Stimulated activated naive CD4-positive, alpha-beta T cell (primary cell): Measurements from ENCODE around the gene CDH4.

Experiments used
- DNase-seq, 6 experiments: peaks; one replicate each; lab custom pipeline; 2025; lab: John Stamatoyannopoulos, UW

Gene CDH4

GRCh38 chr20:61693055-61693600 lies 441.1 kb downstream of the CDH4 start:
- no peak for DNase-seq

- DNase-seq: no peak
Measured at GRCh38 chr20:61694682-61695081, 442.6 kb downstream of the CDH4 start.

- no peak for DNase-seq
Measured at GRCh38 chr20:61695741-61696140, 443.7 kb downstream of the CDH4 start.

DNA sequence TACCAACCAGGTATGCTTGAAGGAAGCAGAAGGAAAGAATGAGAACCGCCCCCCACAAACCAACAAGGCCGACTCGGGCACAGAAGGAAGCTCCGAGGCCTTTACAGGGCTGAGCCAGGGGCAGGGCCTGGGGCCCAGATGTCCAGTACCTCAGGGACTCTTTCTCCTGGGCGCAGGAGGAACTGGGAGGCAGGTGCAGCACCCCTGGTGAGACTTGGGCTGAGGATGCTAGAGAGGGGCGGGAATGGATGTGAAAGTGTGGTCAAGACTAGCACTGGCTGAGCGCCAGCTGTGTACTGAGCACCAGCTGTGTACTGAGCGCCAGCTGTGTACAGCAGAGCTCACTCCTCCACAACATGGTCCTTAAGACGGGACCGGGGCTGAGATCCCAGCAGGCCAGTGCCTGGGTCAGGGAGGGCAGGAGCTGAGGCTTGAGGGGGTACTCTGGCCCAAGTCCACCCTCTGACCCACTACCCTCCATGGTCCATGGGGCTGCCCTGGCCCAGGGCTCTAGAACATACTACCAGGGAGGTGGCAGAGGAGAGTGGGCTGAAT lies 444.2 kb downstream of the CDH4 start:
- DNase-seq: no peak

DNA sequence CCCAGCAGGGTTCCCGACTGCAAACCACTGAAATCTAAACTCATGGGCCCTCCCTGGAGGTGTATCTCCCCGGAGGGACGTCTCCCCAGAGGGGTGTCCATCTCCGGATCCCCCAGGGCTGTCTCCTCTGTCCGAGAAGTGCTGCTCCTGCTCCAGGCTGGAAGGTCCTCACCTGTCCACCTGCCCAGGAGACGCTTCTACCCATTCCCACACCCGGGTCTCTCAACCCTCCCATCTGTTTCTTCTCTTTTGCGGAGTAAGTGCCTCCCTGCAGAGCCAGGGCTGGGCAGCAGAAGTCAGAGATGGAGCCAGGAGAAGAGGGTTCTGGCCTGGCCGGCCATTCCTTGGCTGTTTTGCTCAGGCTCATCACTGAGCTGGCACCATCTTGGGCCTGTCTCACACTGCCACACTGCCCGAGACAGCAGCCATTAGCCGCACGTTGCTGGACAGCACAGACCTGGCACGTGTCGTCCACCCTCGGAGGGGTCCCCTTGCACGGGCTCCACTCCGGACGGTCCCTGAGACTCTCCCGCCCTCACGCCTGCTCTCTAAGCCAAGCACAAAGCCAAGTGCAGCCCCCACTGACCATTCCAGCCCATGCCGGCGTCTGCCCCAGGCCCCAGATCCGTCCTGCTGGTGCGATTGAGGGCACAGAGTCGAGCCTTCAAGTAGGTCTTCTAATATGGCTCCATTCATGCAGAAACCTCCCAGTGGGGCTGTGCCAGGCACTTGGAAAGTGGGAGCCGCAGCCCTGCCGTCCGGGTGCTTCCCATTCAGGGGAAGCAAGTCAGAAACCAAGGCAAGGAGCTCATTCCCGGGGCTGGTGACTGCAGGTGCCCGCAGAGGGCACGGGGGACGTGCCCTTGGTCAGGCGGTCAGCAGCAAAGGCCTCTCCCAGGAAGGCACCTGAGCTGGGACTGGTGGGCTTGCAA lies 445.9 kb downstream of the CDH4 start:
- no peak for DNase-seq

DNA sequence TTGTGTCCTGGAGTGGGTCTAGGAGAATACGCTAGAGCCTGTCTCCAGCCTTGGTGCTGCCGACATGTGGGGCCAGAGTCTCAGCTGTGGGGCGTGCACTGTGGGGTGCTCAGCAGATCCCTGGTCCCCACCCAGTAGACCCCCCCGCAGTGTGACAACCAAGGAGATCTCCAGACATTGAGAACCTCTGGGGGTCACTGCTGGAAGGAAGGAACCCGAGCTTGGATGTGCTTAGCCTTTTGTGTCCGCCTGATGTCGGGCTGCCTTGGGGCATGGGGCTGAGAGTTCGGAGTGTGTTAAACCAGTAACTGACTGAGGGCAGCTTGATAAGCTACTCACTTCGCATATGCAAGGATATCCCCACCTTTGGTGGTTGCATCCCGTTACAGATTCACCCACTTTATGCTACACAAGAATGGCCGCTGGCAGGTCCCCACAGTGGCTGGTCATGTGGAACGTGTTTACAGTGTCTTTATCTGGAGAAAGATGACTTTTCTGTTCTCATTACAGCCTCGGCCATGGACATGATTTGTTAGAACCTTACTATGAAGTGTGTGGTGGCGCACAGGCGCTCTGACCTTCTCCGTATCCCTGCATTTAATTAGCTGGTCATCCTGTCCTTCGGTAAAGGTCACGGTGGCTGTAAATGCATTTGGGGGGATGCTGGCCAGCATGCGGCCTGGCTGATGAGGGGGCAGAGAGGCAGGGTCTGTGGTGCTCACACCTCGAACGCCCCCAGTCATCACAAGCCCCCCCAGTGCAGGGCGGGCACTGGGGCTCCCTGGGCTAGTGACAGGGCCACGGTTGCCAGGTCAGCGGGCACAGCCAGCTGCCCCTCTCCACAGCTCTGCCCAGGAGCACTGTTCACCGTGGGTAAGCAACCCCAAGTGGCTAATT lies 446.8 kb downstream of the CDH4 start:
- DNase-seq: no peak

DNA sequence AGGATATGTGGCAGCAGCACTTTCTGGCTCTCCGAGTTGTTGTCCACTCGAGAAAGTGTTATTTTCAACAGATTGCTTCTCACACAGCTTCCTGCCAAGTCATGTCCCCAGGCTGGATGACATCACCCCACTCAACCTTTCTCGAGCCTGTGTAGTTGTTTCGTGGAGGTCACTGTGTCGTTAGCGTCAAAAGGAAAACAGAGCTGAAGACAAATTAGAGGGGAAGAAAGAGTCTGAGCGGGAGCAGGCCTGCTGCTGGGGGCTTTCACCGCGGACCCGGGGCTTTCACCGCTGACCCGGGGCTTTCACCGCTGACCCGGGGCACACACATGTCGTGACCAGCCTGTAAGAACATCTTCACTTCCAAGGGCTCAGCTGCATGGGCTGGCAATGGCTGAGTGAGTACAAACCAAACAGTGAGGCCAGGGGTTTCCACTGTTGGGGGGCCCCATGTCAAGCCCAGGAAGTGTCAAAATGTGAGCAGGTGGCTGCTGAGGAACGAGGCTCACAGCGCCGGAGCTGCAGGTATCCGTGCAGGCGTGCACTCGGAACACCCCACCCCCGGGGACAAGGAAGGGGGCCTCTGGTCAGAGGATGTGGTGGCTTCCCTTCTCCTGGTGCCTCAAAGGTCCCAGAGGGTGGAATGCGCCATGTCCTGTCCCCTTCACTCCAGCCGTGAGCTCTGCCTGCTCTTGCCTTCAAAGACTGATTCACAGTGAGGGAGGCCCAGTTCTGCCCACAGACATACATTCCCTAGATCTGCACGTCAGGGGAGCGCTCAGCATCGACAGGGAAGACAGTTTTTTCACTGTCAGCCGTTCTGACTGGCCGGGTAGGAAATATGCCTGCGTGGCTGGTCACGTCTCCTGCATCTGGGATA lies 447.7 kb downstream of the CDH4 start:
- no peak for DNase-seq

DNA sequence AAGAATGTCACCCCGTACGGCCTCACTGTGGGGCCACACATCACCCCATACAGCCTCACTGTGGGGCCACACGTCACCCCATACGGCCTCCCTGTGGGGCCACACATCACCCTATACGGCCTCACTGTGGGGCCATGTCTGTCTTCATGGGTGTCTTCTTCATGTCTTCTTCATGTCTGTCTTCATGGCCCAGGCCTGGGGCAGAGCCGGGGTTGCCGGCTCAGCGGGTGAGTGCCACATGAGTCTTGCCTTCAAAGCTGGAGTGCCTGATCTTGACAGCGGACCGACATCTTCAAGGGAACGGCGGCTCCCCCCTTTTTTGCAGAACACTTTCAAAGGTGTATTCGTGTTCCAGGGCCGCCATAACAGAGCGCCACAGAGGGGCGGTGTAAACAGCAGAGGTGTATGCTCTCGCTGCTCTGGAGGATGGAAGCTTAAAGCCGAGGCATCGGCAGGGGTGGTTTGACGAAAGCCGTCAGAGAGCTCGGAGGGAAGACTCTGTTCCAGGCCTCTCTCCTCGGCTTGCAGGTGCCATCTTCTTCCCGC lies 448.6 kb downstream of the CDH4 start:
- no peak for DNase-seq

- DNase-seq: no peak
Measured at GRCh38 chr20:61701401-61701800, 449.3 kb downstream of the CDH4 start.

DNA sequence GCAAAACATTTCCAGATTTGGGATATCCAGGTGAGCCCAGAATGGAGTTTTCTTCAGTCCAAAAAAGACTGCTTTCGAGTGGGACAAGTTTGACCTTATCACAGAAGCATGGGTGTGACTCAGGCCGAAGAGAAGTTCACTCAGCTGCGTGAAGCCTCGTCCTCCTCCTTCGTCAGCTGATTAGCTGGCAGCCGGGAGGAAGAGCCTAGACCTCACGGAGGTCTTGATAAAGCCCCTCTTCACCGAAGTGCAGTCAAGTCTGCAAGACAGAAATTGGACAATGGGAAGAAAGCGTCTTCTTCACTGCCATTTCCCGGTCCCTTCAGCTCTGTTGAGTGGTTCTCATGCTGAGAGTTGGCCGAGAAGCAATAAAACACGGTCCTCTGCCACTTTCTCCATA lies 449.7 kb downstream of the CDH4 start:
- DNase-seq: no peak

DNA sequence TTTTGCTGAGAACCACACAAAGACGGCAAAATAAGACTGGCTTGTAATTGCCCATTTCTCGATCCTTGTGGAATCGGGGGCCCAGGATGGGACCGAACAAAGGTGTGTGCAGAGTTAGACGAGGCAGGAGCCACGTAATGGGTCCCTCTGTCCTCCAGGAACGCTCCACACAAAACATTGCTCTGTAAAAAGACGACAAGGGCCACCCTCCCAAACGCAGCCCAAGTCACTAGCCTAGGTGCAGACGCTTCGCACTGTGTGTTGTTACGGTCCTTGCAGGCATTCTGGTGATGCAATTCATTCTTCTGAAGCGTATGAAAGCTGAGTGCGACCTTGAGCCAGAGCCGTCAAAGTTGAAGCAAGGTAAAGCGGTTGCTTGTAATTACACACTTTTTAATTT lies 450.2 kb downstream of the CDH4 start:
- no peak for DNase-seq

DNA sequence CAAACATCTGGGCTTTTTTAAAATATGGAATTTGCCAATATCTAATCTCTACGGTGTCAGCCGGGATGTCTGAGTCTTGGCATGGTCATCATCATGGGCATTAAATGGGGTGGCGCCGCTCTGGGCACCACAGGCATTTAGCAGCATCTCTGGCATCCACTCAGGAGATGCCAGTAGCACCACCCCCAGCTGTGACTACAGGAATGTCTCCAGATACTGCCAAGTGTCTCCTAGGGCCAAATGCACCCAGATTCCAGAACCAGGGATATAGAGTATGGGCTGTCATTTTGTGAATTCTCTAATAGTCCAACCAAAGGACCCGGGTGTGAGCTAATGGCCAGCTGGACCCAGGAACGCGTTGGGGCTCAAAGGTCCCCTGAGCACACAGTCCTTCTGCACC lies 452.6 kb downstream of the CDH4 start:
- no peak for DNase-seq

DNA sequence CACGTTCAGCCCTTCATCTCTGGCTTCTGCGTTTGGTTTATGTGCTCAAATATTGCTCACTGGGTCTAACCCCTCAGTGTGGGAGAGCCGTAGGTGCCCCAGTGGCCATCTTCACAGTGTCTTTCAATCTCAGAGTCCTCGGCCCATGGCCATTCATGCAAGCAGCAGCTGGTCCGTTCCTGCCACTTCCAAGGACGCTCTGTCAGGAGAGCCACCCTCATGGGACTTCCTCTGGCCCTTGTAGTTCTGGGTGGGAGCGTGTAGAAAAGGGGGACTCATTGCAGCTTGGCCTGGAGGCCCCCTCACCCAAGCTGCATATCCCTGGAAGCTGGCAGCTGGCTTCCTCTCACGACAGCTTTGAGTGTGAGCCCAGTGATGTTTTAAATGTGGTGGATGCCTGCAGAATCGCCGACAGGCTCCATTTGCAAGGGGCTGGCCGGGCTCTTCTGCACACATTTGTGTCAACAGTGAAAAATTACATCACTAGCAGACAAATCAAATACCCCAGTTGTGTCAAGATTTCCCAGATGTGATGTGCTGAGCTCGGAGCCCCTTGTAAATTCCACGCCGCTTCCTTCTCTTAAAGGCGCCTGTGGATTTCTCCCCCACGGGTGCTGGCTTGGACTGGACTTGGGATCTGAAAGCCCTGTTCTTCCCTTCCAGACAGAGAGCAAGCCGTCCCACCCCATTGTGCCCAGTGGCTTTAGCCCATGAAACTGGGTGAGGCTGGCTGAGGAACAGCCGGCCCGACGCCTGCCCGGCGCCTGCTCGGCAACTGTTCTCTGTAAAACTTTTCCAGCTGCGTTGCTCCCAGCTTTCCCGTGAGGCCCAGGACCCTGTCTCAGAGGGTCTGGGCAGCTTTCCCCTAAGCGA lies 453.6 kb downstream of the CDH4 start:
- no peak for DNase-seq

DNA sequence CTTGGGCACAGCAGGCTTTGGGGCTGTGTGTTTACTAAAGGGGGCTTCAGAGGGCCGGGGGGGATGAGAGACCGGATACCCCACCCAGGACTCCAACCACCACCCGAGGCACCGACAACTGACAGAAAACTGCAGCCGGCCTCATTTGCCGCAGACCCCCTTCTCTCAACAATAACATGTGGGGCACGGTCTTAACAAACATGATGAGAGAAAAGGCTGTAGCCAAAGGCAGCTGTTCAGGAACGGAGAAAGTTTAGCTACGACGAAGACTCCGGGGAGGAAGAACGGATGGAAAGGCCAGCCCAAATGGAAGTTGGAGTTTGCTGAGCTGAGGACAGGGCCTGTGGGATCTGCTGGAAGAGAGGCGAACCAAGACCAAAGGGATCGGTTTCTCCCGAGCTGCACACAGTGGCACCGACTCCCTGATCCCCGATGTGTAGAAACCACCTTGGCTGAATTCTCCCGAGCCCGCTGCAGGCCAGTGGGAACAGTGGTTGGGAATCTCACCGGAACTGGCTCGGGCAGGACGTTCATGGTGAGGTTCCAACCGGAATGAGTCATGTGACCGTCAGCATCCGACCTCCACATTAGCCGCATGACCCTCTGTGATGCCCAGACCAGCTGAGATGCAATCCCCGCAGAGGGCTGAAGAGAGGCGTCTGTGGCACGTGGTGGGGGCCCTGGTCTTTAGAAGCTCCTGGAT lies 454.3 kb downstream of the CDH4 start:
- DNase-seq: no peak

- no peak for DNase-seq
Measured at GRCh38 chr20:61708891-61709290, 456.8 kb downstream of the CDH4 start.

DNA sequence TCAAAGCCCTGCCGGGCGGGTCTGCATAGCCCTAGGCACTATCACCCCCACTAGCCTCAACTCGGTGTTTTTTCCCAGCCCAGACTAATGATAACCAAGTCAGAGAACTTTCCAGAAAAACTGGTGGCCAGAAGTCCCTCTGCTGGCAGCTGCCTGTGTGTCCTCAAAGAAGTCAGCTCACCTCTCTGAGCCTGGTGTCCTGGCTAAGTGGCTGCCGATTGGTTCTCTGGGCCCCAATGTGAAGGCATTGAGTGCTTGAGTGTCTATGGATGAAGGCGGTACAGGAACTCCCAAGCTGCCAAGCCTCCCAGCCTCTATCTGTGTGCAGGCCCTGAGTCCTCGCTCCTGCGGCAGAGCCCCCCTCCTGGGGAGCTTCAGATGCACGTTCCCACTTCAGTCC lies 458.0 kb downstream of the CDH4 start:
- DNase-seq: no peak

DNA sequence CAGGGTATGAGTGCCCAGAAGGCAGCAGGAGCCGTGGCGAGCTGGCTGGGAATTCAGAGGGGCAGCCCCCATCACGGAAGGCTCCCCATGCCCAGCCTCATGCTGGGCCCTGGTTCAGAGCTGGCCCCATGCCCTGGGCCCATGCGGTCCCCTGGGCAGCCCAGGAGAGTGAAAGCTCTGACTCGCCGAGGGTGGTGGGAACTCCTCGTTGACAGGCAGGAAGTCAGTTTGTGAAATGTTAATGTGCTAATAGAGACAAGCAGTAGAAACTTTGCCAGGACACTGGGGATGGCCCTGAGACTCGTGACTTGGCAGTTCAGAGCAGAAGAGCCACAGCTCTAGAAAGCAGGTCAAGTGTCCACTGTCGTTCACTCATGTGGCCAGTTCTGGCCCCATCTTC lies 460.6 kb downstream of the CDH4 start:
- DNase-seq: no peak

- no peak for DNase-seq
Measured at GRCh38 chr20:61718361-61719005, 466.4 kb downstream of the CDH4 start.
